Tibial nerve (tissue), 3 donors: ENCODE results near the gene ZFP3.

Experiments used
- CTCF ChIP-seq, 5 experiments: fragments of 200-600 bp in 3 of 5; fragments of 450-650 bp in 2 of 5; sonication (generic) in 3 of 5; IDR thresholded peaks; one replicate each; pipeline ENCODE4 v1.5.1; 2016 to 2019; ENCODE audit warnings: antibody characterized with exemption in 5 of 5, mild to moderate bottlenecking in 3 of 5, moderate library complexity in 2 of 5
- POLR2A ChIP-seq, 2 donors: fragments of 450-650 bp; IDR thresholded peaks; one replicate each; pipeline ENCODE4 v1.6.1; 2017; ENCODE audit warnings: antibody characterized with exemption in 2 of 2, mild to moderate bottlenecking in 2 of 2, moderate library complexity in 2 of 2

GRCh38 chr17:5092218-5093010, 14.1 kb downstream of the ZFP3 start:
- TF ChIP-seq POLR2A (IDR thresholded peaks at IDR 0.05) (no peak), CTCF (IDR thresholded peaks at IDR 0.05) (no peak)
